A549 (cell line): ENCODE results near the gene ITGAV.

Source experiments
- GATA3 ChIP-seq: IDR thresholded peaks from 2 replicates; pipeline ENCODE4 v1.6.1; 2012; ENCODE audit warnings: borderline replicate concordance
- HOXB5 ChIP-seq: fragments of 250-450 bp; sonication (Bioruptor Pico); IDR thresholded peaks from 2 replicates; pipeline ENCODE4 v1.5.0; 2020; ENCODE audit warnings: mild to moderate bottlenecking, moderate library complexity
- POLR2A ChIP-seq: IDR thresholded peaks from 2 replicates; pipeline ENCODE4 v1.6.1; 2012; ENCODE audit warnings: mild to moderate bottlenecking, low read length
- ZC3H11A ChIP-seq: fragments of 450-650 bp; IDR thresholded peaks from 2 replicates; pipeline ENCODE4 v1.6.1; 2014; ENCODE audit warnings: antibody characterized with exemption, mild to moderate bottlenecking

- TF ChIP-seq POLR2A (no peak), GATA3 (no peak), HOXB5 (CRISPR knock-in tag) (no peak), ZC3H11A (no peak)
Observed at GRCh38 chr2:186725783-186726182, 135.9 kb downstream of the ITGAV start.
